ENCODE data around the gene PCDHB2. TPM values are rescaled to one million over a fixed set of nuclear protein-coding genes. Genes with fewer than 3 reads are reported as not detected.

PCDHB2 gene
- total and polyA plus RNA-seq, 2 of the 4 experiments (the other 2 are of a cell fraction) = 0.36 to 0.46 TPM

- Histone ChIP-seq H3K9ac (ENCODE audit: low read depth, low read length) (no peak within 1 kb of the TSS), H3K4ac (ENCODE audit: low read depth, low read length) (no peak within 1 kb of the TSS), H4K5ac (ENCODE audit: low read depth, low read length) (no peak within 1 kb of the TSS), H3K4me2 (ENCODE audit: low read depth, low read length) (no peak within 1 kb of the TSS), H3K9me3 (ENCODE audit: control insufficient read depth, insufficient read depth, low read length) (peaks cover 18% of the 10 kb centered on the region), H2BK15ac (ENCODE audit: low read depth, low read length) (no peak within 1 kb of the TSS), H3K4me3 (ENCODE audit: insufficient read depth, low read depth, low read length) (0 out of 2 replicates have a peak within 1 kb of the TSS, but pooled peaks have one; percentile 28), H3K4me1 (ENCODE audit: control insufficient read depth, insufficient read depth, low read length) (no peaks in the 10 kb centered on the region), H4K91ac (ENCODE audit: insufficient read depth, low read depth, low read length) (no peak within 1 kb of the TSS), H2AFZ (replicated peaks; ENCODE audit: low read length, poor library complexity) (no peak within 1 kb of the TSS), H2BK120ac (ENCODE audit: low read depth, low read length) (no peak within 1 kb of the TSS), H3K27me3 (ENCODE audit: control insufficient read depth, insufficient read depth, low read length) (no peaks in the 10 kb centered on the region), H3K36me3 (ENCODE audit: control insufficient read depth, insufficient read depth, low read length) (no peaks in the 10 kb centered on the region), H3K56ac (ENCODE audit: extremely low read depth, insufficient read depth, low read length) (no peak within 1 kb of the TSS), H2AK5ac (ENCODE audit: low read depth, low read length) (no peak within 1 kb of the TSS), H3K27ac (ENCODE audit: insufficient read depth, low read length) (no peak within 1 kb of the TSS), H3K18ac (ENCODE audit: low read depth, low read length) (no peak within 1 kb of the TSS), H3K14ac (replicated peaks; ENCODE audit: low read depth, low read length) (no peak within 1 kb of the TSS), H4K20me1 (ENCODE audit: insufficient read depth, low read length) (no peaks in the 10 kb centered on the region), H3K23ac (ENCODE audit: low read depth, low read length) (no peak within 1 kb of the TSS), H3K79me1 (ENCODE audit: low read depth in 1 of 2, low read length in 2 of 2) (no peaks in the 10 kb centered on the region), H2BK20ac (ENCODE audit: low read depth, low read length) (no peak within 1 kb of the TSS), H4K8ac (ENCODE audit: low read depth in 2 of 2, low read length in 2 of 2) (no peak within 1 kb of the TSS), H2AK9ac (replicated peaks; ENCODE audit: low read depth, low read length, poor library complexity) (no peak within 1 kb of the TSS), H3K9me1 (ENCODE audit: insufficient read depth, low read length) (no peaks in the 10 kb centered on the region), H2BK5ac (ENCODE audit: low read depth, low read length, poor library complexity, severe bottlenecking) (no peak within 1 kb of the TSS)
- POLR2A ChIA-PET (ENCODE audit: unreplicated experiment) = no interaction called here
- WGBS, 2 experiments (ENCODE audit: extremely low coverage in 2 of 2, insufficient read length in 1 of 2) = 11% methylated on average over 5 of the region's 19 CpGs; no CpG with 5 or more reads in 1 of the 2 experiments
- ATAC-seq (ENCODE audit: low read depth) (no peak), DNase-seq (peak; percentile 16)
- BruUV-seq (replicated peaks) = no TSS peak
- CTCF ChIA-PET = no interaction called here
- in situ Hi-C loops (cut with MboI; ENCODE audit: low sequenced_read_pairs) (no loop called here), dilution Hi-C loops (cut with HindIII; ENCODE audit: low sequenced_read_pairs, unreplicated experiment) (no loop called here), intact Hi-C loops (cut with micrococcal nuclease) (no loop called here)
- TF ChIP-seq CTCF (conservative IDR thresholded peaks at IDR 0.05; ENCODE audit: low read depth, low read length) (peak; percentile 20; the same call in 1 of the 2 replicates), SMC3 (IDR thresholded peaks at IDR 0.05; ENCODE audit: low read depth, low read length) (no peak)
Observed at GRCh38 chr5:141100243-141100805, 5.9 kb downstream of the PCDHB2 start, which contains the start of gene PCDHB3. PCDHB3 (plus strand) TSS chr5:141100473; CDS start chr5:141100650, 177 bp downstream.

All from IMR-90 (cell line).